Nephron progenitor cell (in vitro differentiated cells): ENCODE measurements around the gene ARL13B.

ENCODE experiments used
- DNase-seq: peaks from one replicate; pipeline ENCODE4 v3.0.0; 2021
- H3K27ac Mint-ChIP-seq: 2 replicates; pipeline ENCODE4 v1.8.0; 2021; ENCODE audit warnings: mild to moderate bottlenecking, moderate library complexity, mixed read lengths
- H3K27me3 Mint-ChIP-seq: 2 replicates; pipeline ENCODE4 v1.8.0; 2021; ENCODE audit warnings: mild to moderate bottlenecking, low read depth, mixed read lengths; ENCODE audit not compliant: poor library complexity
- H3K36me3 Mint-ChIP-seq: 2 replicates; pipeline ENCODE4 v1.8.0; 2021; ENCODE audit warnings: low read depth, mixed read lengths
- H3K4me1 Mint-ChIP-seq: 2 replicates; pipeline ENCODE4 v1.8.0; 2021; ENCODE audit warnings: mixed read lengths
- H3K4me3 Mint-ChIP-seq: 2 replicates; pipeline ENCODE4 v1.8.0; 2021; ENCODE audit warnings: mild to moderate bottlenecking, moderate library complexity, mixed read lengths
- H3K9me3 Mint-ChIP-seq: 2 replicates; pipeline ENCODE4 v1.8.0; 2021; ENCODE audit warnings: mild to moderate bottlenecking, moderate library complexity, mixed read lengths
- CTCF ChIP-seq: fragments of 200-600 bp; sonication (generic); IDR thresholded peaks from 2 replicates; pipeline ENCODE4 v1.5.0; 2021; ENCODE audit warnings: antibody characterized with exemption

Gene ARL13B

GRCh38 chr3:94050546-94050945 is 70.6 kb downstream of the ARL13B start:
- TF ChIP-seq CTCF, result no peak
- H3K36me3 Mint-ChIP-seq, result peaks cover 16% of the 10 kb centered on the region

DNA sequence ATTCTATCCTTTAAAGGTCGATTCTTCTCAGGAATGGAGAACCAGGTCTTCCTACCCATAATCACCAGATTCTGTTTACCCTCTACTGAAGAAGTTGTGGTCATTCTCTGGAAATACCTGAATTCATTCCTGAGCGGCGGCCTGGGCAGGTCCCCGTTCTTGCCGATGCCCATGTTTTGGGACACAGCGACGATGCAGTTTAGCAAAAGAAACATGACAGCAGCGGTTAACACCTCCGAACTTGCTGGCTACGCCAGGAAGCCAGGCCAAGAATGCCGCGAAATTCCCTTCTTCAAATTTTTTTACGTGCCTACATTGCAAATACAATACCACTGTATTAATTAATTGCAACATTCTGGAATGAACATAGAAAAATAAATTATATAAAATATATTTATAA is 81.3 kb downstream of the ARL13B start:
- no peak for DNase-seq
- Mint-ChIP-seq H3K4me1 (peaks cover 30% of the 10 kb centered on the region), H3K9me3 (no peaks in the 10 kb centered on the region), H3K27ac (no peak overlapping the region), H3K4me3 (peak overlapping the region; percentile 42), H3K27me3 (no peaks in the 10 kb centered on the region), H3K36me3 (peaks cover 42% of the 10 kb centered on the region)
- no peak for TF ChIP-seq CTCF

More at GRCh38 chr3:94050546-94050945, 70.6 kb downstream of the ARL13B start:
- no peak overlapping the region for H3K4me3 Mint-ChIP-seq
- no peak overlapping the region for H3K27ac Mint-ChIP-seq
- peaks cover 10% of the 10 kb centered on the region for H3K4me1 Mint-ChIP-seq
- H3K27me3 Mint-ChIP-seq, result peaks cover 2% of the 10 kb centered on the region
- no peak for DNase-seq
- H3K9me3 Mint-ChIP-seq, result peaks cover 6% of the 10 kb centered on the region

DNA sequence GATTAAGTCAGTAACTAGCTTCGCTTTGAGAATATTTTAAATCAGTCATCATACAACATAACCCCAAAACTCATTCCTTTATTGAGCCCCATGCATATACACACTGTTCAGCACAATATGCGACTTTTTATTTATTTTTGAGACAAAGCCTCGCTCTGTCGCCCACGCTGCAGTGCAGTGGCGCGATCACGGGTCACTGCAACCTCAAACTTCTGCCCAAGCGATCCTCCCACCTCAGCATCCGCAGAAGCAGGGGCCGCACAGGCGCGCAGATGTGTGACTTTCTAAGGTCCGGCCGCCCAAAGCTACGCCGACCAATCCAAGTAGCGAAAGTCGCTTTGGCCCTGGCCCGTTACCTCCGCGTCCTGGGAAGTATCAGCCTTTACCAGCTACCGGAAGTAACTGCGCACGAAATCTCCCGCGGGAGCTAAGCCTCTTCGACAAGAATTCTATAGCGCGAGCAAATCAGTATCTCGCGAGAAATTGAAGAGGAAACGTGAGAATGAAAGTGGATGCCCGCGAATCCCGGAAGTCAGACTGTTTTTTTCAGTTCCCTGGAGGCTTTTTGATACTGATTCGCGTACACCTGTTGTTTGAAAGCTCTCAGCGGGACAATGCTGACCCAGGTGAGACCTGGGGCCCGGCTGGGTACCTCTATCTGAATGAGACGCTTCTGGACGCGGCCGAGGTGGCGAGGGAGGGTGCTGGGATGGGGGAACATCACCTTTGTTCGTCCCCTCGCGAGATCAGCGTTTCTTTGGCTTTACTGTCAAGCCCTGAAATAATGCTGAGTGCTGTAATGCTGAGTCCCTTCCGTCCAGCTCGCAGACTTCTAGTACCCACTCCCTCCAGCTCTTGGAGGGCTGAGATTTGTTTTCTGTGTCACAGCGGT is 82.8 kb downstream of the ARL13B start, which contains the start of the genes DHFR2 and NSUN3:
Gene DHFR2 (minus strand): TSS at position 404 of the 892 bp plus-strand sequence. CDS start 1,405 bp downstream, outside the sequence.
Gene NSUN3 (plus strand): TSS at position 549 of the 892 bp plus-strand sequence. CDS start 66 bp downstream, at position 615.
- TF ChIP-seq CTCF, result no peak
- Mint-ChIP-seq H3K36me3 (peaks cover 53% of the 10 kb centered on the region), H3K4me1 (peaks cover 30% of the 10 kb centered on the region), H3K9me3 (peaks cover 10% of the 10 kb centered on the region), H3K4me3 (peak within 1 kb of the TSS; percentile 99), H3K27ac (peak within 1 kb of the TSS; percentile 100), H3K27me3 (no peaks in the 10 kb centered on the region)
- DNase-seq, result peak; percentile 85

GRCh38 chr3:94063496-94064119 is 83.7 kb downstream of the ARL13B start:
- Mint-ChIP-seq H3K36me3 (peaks cover 59% of the 10 kb centered on the region), H3K4me3 (peak overlapping the region; percentile 99), H3K4me1 (peaks cover 30% of the 10 kb centered on the region), H3K27ac (peak overlapping the region; percentile 100), H3K27me3 (no peaks in the 10 kb centered on the region), H3K9me3 (peaks cover 13% of the 10 kb centered on the region)
- TF ChIP-seq CTCF, result no peak
- no peak for DNase-seq

GRCh38 chr3:94064243-94064860 is 84.4 kb downstream of the ARL13B start:
- DNase-seq, result no peak
- H3K4me3 Mint-ChIP-seq, result peak overlapping the region; percentile 99
- H3K36me3 Mint-ChIP-seq, result peaks cover 52% of the 10 kb centered on the region
- H3K9me3 Mint-ChIP-seq, result peaks cover 13% of the 10 kb centered on the region
- peaks cover 30% of the 10 kb centered on the region for H3K4me1 Mint-ChIP-seq
- no peaks in the 10 kb centered on the region for H3K27me3 Mint-ChIP-seq
- no peak for TF ChIP-seq CTCF
- peak overlapping the region; percentile 100 for H3K27ac Mint-ChIP-seq
